ENCODE data around the gene CCNK.

Gene CCNK

DNA sequence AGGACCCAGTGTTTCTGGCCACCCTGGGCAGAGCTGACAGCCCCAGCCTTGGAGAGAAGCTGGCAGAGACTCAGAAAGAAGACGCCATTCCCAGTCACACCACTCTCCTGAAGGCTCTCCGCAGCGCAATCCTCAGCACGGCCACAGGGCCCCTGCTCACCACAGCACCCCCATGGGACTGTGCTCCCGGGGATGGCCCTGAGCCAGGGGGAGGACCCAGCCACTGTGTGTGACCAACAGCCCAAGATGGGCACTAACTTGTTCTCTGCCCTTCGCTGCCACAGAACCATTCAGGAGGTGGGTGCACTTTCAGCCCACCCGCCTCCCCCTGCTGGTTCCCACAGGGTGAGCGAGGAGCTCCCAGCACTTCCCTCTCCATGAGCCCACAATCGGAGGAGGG is 57.1 kb downstream of the CCNK start:
- no peak for DNase-seq (ENCODE audit: low spot score)
- peak; percentile 33 for ATAC-seq (ENCODE audit: low read depth)
- no peaks in the 10 kb centered on the region for H3K27me3 ChIP-seq (ENCODE audit: insufficient read depth, poor library complexity, severe bottlenecking)
- no peaks in the 10 kb centered on the region for H3K9me3 ChIP-seq (ENCODE audit: severe bottlenecking)
- no peak overlapping the region for H3K4me3 ChIP-seq (ENCODE audit: severe bottlenecking)
- peaks cover 33% of the 10 kb centered on the region for H3K4me1 ChIP-seq (ENCODE audit: insufficient read depth, poor library complexity, severe bottlenecking)
- peak overlapping the region; percentile 69 for H3K27ac ChIP-seq (ENCODE audit: poor library complexity, severe bottlenecking)
- TF ChIP-seq, protein P1, sequence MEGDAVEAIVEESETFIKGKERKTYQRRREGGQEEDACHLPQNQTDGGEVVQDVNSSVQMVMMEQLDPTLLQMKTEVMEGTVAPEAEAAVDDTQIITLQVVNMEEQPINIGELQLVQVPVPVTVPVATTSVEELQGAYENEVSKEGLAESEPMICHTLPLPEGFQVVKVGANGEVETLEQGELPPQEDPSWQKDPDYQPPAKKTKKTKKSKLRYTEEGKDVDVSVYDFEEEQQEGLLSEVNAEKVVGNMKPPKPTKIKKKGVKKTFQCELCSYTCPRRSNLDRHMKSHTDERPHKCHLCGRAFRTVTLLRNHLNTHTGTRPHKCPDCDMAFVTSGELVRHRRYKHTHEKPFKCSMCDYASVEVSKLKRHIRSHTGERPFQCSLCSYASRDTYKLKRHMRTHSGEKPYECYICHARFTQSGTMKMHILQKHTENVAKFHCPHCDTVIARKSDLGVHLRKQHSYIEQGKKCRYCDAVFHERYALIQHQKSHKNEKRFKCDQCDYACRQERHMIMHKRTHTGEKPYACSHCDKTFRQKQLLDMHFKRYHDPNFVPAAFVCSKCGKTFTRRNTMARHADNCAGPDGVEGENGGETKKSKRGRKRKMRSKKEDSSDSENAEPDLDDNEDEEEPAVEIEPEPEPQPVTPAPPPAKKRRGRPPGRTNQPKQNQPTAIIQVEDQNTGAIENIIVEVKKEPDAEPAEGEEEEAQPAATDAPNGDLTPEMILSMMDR (IDR thresholded peaks at IDR 0.05; ENCODE audit: poor library complexity, severe bottlenecking) = peak; percentile 15
- peaks cover 3% of the 10 kb centered on the region; the same call in 1 of the 2 replicates for H3K36me3 ChIP-seq (ENCODE audit: low read depth)

DNA sequence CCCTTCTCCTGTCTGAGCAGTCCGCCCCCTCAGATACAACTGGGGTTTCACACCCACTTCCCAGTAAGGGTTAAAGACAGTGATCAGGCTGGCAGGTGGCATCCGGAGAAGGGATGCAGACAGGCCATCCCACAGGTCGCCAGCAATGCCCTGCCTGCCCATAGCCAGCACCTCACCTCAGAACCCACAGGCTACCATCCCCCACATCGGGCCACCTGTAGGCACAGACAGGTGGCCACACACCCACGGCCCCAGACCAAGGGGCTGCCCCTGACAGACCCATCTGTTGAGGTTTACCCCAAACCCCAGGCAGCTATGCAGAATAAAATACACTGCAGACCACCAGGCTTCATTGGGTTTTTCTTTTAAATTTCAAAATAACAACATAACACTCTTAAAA is 57.5 kb downstream of the CCNK start:
- H3K36me3 ChIP-seq (ENCODE audit: low read depth) = peaks cover 3% of the 10 kb centered on the region; the same call in 1 of the 2 replicates
- no peaks in the 10 kb centered on the region for H3K9me3 ChIP-seq (ENCODE audit: severe bottlenecking)
- ATAC-seq (ENCODE audit: low read depth) = no peak
- no peaks in the 10 kb centered on the region for H3K27me3 ChIP-seq (ENCODE audit: insufficient read depth, poor library complexity, severe bottlenecking)
- H3K4me3 ChIP-seq (ENCODE audit: severe bottlenecking) = no peak overlapping the region
- H3K4me1 ChIP-seq (ENCODE audit: insufficient read depth, poor library complexity, severe bottlenecking) = peaks cover 33% of the 10 kb centered on the region
- TF ChIP-seq, protein P1 (IDR thresholded peaks at IDR 0.05; ENCODE audit: poor library complexity, severe bottlenecking) = no peak
- no peak for DNase-seq (ENCODE audit: low spot score)
- peak overlapping the region; percentile 69 for H3K27ac ChIP-seq (ENCODE audit: poor library complexity, severe bottlenecking)

- no peak for DNase-seq (ENCODE audit: low spot score)
- Histone ChIP-seq H3K9me3 (ENCODE audit: severe bottlenecking) (no peaks in the 10 kb centered on the region), H3K36me3 (ENCODE audit: low read depth) (peaks cover 3% of the 10 kb centered on the region; the same call in 1 of the 2 replicates), H3K27ac (ENCODE audit: poor library complexity, severe bottlenecking) (peak overlapping the region; percentile 69), H3K4me3 (ENCODE audit: severe bottlenecking) (no peak overlapping the region), H3K4me1 (ENCODE audit: insufficient read depth, poor library complexity, severe bottlenecking) (peaks cover 33% of the 10 kb centered on the region), H3K27me3 (ENCODE audit: insufficient read depth, poor library complexity, severe bottlenecking) (no peaks in the 10 kb centered on the region)
- no peak for ATAC-seq (ENCODE audit: low read depth)
- TF ChIP-seq, protein P1 (IDR thresholded peaks at IDR 0.05; ENCODE audit: poor library complexity, severe bottlenecking) = no peak
Measured at GRCh38 chr14:99539491-99539890, 58.3 kb downstream of the CCNK start.

DNA sequence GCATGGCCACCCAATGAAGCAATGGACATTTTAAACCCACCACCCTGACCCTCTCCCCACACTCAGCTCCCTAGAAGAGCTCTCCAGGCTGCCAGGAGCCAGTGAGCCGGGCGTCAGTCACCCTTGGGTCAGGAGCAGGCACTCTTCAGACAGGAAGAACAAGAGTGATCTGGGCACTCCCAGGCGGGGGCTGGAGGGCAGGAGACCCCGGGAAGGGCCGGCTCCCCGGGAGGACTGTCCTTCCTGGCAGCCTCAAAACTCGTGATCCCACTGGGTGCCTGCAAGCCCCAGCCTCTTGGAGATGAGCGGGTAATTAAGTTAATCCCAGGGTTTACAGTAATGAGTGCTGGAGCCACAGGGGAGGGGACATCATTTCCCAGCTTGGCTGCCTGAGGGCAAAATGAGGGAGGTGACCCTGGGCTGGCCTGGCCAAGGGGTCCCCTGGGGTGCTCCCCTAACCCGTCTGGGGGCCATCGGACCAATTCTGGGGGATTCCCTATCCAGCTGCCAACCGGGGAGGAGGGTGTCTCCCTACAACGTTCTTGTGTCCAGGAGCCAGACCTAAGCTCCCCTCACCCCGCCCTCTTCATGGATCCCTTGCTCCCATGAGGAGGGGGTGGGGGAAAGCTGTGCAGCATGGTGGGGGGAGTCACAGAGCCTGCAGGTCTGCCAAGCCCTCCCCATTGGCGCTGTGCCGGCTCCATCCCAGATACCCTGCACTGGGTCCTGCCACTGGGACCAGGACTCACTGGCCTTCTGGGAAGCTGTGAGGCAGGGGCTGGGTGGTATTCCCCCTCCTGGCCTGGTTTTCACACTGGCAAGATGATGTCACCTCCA is 59.2 kb downstream of the CCNK start:
- no peak for ATAC-seq (ENCODE audit: low read depth)
- Histone ChIP-seq H3K27me3 (ENCODE audit: insufficient read depth, poor library complexity, severe bottlenecking) (no peaks in the 10 kb centered on the region), H3K9me3 (ENCODE audit: severe bottlenecking) (no peaks in the 10 kb centered on the region), H3K4me3 (ENCODE audit: severe bottlenecking) (no peak overlapping the region), H3K36me3 (ENCODE audit: low read depth) (peaks cover 3% of the 10 kb centered on the region; the same call in 1 of the 2 replicates), H3K4me1 (ENCODE audit: insufficient read depth, poor library complexity, severe bottlenecking) (peaks cover 33% of the 10 kb centered on the region), H3K27ac (ENCODE audit: poor library complexity, severe bottlenecking) (peak overlapping the region; percentile 8)
- TF ChIP-seq, protein P1 (IDR thresholded peaks at IDR 0.05; ENCODE audit: poor library complexity, severe bottlenecking) = no peak
- DNase-seq (ENCODE audit: low spot score) = no peak

DNA sequence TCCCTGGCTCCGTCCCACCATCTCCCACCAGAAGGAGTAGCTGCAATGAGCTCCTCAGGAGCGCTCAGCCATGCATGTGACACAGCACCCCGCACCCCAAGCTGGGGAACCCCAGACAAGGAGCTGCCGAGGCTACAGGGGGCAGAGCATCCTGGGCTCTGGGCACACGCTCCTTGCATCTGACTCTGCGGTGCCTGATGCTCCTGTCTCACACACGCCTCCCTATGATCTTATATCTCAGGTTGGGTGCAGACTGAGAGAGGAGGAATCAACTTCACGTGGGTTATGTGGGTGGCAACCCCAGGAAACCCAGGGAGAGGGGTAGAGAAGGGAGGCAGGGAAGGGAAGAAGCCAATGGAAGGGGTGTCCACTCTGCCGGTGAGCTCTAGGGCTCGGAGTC is 60.0 kb downstream of the CCNK start:
- H3K36me3 ChIP-seq (ENCODE audit: low read depth) = no peaks in the 10 kb centered on the region
- H3K4me1 ChIP-seq (ENCODE audit: insufficient read depth, poor library complexity, severe bottlenecking) = peaks cover 33% of the 10 kb centered on the region

More for the DNA sequence above, 60.0 kb downstream of the CCNK start:
- H3K9me3 ChIP-seq (ENCODE audit: severe bottlenecking) = no peaks in the 10 kb centered on the region
- no peaks in the 10 kb centered on the region for H3K27me3 ChIP-seq (ENCODE audit: insufficient read depth, poor library complexity, severe bottlenecking)
- TF ChIP-seq, protein P1 (IDR thresholded peaks at IDR 0.05; ENCODE audit: poor library complexity, severe bottlenecking) = no peak
- H3K4me3 ChIP-seq (ENCODE audit: severe bottlenecking) = no peak overlapping the region
- peak overlapping the region; percentile 16 for H3K27ac ChIP-seq (ENCODE audit: poor library complexity, severe bottlenecking)
- DNase-seq (ENCODE audit: low spot score) = no peak
- no peak for ATAC-seq (ENCODE audit: low read depth)

All from RWPE2 (cell line).